GM20000 (cell line): ENCODE measurements around the gene TK1.

Experiments used
- DNase-seq: peaks from one replicate; pipeline ENCODE4 v3.0.0; 2012; ENCODE audit warnings: low spot score
- TF ChIP-seq, protein P1 (sequence below): IDR thresholded peaks from 2 replicates; pipeline ENCODE4 v1.5.1; 2012; ENCODE audit warnings: mild to moderate bottlenecking, control low read depth; ENCODE audit errors: extremely low read depth, missing control alignments

TK1 gene

DNA sequence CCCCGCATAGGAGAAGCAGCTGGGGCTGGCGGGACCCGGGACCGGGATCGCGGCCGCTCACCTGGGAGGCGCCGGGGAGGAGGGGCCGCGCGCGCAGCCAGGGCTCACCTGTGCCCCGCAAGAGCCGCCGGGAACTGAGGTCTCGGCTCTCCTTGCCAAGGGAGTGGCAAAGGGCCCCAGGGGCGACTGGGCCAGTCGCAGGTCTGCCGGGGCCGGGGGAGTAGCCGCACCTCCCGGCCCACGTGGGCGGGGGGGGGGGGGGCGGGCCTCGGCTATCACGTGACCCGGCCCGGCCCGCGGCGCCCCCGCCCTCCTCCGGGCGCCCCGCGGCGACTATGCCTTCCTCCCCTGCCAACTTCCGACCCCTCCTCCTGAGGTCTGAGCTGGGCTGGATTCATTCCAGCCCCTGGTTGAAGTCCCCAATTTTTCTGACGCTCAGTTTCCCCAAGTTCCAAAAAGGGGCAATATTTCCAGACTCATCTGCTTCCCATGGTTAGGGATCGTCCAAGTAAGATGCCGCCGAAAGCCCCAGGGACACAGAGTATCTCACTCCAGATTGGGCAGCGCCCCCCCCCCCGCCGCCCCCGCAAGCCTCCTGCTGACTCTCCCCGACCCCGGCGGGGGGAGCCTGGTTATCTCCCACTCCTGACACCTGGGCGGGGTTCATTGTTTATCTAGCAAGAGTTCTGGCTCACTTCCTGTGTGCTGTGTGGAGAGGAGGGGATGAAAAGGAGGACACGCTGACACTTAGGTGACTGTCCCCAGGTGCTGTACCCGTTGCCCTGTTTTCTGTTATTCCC lies 58.1 kb downstream of the TK1 start, which contains the start of gene TMC6:
TMC6 (minus strand) TSS at position 205 of the 800 bp plus-strand sequence. CDS start 1,923 bp downstream, outside the sequence.
- peak; percentile 94 for DNase-seq

GRCh38 chr17:78127888-78128550 lies 58.8 kb downstream of the TK1 start:
- peak; percentile 54 for DNase-seq
- TF ChIP-seq, protein P1, sequence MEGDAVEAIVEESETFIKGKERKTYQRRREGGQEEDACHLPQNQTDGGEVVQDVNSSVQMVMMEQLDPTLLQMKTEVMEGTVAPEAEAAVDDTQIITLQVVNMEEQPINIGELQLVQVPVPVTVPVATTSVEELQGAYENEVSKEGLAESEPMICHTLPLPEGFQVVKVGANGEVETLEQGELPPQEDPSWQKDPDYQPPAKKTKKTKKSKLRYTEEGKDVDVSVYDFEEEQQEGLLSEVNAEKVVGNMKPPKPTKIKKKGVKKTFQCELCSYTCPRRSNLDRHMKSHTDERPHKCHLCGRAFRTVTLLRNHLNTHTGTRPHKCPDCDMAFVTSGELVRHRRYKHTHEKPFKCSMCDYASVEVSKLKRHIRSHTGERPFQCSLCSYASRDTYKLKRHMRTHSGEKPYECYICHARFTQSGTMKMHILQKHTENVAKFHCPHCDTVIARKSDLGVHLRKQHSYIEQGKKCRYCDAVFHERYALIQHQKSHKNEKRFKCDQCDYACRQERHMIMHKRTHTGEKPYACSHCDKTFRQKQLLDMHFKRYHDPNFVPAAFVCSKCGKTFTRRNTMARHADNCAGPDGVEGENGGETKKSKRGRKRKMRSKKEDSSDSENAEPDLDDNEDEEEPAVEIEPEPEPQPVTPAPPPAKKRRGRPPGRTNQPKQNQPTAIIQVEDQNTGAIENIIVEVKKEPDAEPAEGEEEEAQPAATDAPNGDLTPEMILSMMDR: no peak

More for the DNA sequence above, 58.1 kb downstream of the TK1 start, which contains the start of gene TMC6:
- TF ChIP-seq, protein P1: no peak

DNA sequence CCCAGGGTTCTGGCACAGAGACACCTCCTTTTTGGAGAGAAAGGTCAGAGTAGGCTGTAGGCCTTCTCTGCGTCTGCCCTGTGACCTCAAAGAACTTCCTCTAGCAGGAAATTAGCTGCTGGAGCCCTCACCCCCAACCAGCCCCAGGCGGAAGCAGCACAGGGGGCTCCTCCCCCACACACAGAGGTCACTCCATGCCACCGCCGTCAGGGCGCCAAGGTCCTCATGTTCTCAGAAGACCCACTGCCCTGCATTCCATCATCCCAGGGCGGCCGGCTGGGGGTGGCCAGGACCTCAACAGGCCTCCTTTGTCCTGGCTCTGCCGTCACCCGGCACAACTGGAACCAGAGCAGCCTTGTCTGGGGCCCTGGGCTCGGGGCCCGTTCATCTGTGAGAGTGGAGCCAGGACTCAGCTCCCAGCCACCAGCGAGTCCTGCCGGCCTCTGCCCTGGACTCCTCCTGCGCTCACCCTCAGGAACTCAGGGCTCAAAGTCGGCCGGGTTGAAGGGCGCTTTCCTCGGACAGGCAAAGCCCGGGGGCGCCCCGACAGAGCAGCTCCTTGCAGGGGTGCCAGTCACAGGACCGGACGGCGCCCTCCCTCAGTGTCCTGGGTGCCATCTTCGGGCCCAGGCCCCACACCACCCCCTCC lies 59.5 kb downstream of the TK1 start:
- TF ChIP-seq, protein P1: no peak
- peak; percentile 86 for DNase-seq

- no peak for DNase-seq
- TF ChIP-seq, protein P1: no peak
Measured at GRCh38 chr17:78126895-78127238, 60.0 kb downstream of the TK1 start.

DNA sequence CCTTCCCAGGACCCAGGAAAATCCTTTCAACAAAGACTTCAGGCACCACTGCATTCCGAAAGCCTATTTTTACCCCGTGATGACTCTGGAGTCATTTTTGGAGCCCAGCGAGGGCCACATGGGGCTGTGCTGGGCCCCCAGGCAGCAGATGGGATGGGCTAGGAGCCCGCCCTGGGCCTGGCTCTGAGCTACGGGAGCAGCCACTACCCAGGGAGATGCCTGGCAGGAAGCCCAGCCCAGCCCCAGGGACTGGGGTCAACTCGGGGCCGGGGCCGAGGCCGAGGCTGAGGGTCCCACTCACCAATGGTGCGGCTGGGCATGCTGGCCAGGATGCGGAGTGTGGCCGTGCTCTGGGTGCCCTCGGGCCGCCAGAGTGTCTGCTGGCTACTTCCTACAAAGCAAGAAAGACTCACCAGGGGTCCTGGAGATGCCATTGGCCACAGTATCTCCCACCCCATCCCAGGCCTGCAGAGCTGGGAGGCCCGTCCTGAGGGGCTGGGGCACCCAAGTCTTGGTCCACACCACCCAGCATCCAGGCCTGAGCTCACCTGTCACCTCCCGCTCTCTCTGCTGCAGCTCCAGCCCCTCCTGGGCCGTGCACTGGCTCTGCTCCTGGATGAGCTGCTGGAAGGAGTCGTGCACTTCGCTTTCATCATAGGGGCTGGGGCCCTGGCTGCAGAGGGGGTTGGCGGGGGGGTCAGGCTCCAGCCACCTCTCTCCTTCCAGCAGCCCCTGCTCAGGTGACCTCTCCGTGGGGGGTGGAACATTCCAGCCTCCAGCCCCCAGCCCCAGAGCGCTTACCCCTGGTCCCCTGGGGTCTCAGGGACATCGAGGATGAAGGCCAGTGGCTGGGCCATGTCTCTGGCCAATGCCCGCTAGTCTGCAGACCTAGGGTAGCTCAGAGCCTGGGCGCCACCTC lies 60.6 kb downstream of the TK1 start:
- TF ChIP-seq, protein P1: no peak
- DNase-seq: no peak

DNA sequence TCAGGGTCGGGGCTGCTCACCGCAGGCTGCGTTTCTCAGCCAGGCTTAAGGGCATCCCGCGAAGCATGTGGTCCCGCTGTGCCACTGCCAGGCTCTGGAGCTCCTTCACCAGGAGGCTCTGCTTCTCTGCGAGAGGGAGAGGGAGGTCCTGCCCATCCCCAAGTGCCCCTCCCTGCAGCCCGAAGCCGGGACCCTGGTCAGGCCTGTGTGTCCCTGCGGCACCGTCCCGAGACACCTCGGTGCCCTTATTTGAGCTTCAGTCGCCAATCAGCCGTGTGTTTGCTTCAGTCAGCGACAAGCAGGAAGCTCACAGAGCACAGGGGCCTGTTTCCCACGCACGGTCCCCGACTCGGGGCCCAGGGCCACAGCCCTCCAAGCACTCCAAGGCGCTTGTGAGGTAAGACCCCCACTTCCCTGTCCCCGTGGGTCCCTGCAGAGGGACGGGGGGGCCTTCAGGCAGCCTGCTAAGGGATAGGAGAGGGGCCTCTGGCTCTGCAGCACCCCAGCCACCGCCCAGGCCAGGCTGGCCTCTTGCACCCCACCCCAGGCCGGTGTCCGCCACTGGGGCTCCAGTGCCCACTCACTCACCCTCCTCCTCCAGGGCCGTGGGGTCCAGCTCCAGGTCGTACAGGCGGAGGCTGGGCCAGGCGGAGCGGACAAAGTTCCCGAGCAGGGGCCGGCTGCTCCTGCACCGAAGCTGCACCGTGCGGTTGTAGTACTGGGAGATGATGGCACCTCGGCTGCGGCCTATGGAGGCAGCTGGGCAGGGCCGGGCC lies 61.5 kb downstream of the TK1 start:
- TF ChIP-seq, protein P1: no peak
- DNase-seq: no peak
